ENCODE measurements around the gene ELP6.

ELP6 gene

GRCh38 chr3:47455806-47456452, 57.6 kb downstream of the ELP6 start:
- DNase-seq: peak; percentile 10

GRCh38 chr3:47452453-47453215, 60.9 kb downstream of the ELP6 start:
- DNase-seq: no peak
